ENCODE data around the gene MRPS6.

GRCh38 chr21:34091607-34092006 lies 18.2 kb downstream of the MRPS6 start:
- TF ChIP-seq POLR2A (IDR thresholded peaks at IDR 0.05) (no peak), CTCF (IDR thresholded peaks at IDR 0.05 in 8 of 11, conservative IDR thresholded peaks at IDR 0.05 in 3 of 11) (peak in 2 of 11 experiments; percentile 12 to 14)

Data from spleen (tissue), 7 donors.